ENCODE results near the gene SFT2D3.

GRCh38 chr2:127694986-127695385, 6.3 kb upstream of the SFT2D3 start:
- no peak for TF ChIP-seq CTCF (IDR thresholded peaks at IDR 0.05; ENCODE audit: low read depth, low read length, missing input control)
- TF ChIP-seq FOXA1 (IDR thresholded peaks at IDR 0.05), result no peak
- no peak for TF ChIP-seq YY1 (IDR thresholded peaks at IDR 0.05)
- TF ChIP-seq ZBTB33 (IDR thresholded peaks at IDR 0.05), result no peak
- no peak for TF ChIP-seq RXRA (IDR thresholded peaks at IDR 0.05)
- no peak for TF ChIP-seq MAX (IDR thresholded peaks at IDR 0.05)
- TF ChIP-seq TAF1 (conservative IDR thresholded peaks at IDR 0.05), result no peak
- TF ChIP-seq RAD21 (IDR thresholded peaks at IDR 0.05), result no peak
